Suppressor macrophage treated with lipopolysaccharide for 1 hour (primary cell): ENCODE results near the gene CSAD.
"Not testable (repeated sequence)": the region's sequence is repeated elsewhere in the genome, so short reads cannot be mapped to it uniquely, and the experiment has no call there.

ENCODE experiments used
- DNase-seq, 3 donors: peaks; one replicate each; pipeline ENCODE4 v3.0.0-alpha.2; 2020 to 2022

CSAD gene

DNA sequence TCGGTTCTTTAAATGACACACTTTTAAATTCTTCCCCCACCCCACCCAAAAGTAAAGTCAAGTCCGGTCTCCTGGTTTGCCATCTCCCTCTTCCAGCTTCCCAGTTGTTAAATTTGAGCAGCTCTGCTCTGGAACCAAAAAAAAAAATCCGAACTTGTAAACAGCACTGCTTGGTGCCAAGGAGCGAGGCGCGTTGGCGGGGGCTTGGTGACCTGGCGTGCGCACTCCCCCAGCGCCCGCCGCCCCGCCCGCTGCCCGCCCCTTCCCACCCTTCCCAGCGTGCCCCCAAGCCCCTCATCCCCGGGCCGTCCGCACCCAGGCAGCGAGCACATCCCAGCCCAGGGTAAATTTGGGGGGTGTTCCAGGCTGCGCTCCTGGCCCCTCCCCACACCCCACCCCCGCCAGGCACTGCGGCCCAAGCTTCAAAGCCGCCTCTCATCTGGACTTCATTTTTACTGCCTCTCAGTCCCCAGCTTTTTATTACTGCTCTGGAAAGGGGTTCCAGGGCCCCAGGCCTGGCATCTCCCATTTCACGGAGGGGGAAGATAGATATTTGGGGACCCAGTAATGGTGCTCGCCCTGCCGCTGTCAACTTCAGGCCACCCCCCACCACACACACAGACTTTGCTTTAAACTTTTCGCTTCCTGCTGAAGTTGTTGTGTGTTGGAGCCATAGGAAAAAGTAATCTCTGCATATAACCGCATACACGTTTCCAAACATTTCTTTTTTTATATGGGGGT is 38.0 kb upstream of the CSAD start:
- DNase-seq, result no peak

DNA sequence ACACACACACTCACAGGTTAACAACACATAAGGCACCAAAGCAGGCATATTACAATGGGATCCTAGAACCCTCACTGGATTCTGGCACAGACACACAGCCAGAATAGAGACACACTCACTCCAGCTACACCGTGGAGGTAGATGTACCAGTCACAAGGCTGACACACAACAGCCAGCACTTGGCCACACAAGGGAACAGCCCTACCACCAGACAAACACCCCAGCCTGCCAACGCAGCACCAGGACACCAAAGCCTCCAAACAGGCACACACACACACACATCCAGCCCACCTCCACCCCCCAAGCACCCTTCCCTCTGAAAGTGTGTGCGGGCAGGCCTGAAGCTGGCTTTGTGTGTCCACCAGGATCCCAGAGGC is 37.2 kb upstream of the CSAD start:
- peak in 1 of 3 donors; percentile 22 for DNase-seq

DNA sequence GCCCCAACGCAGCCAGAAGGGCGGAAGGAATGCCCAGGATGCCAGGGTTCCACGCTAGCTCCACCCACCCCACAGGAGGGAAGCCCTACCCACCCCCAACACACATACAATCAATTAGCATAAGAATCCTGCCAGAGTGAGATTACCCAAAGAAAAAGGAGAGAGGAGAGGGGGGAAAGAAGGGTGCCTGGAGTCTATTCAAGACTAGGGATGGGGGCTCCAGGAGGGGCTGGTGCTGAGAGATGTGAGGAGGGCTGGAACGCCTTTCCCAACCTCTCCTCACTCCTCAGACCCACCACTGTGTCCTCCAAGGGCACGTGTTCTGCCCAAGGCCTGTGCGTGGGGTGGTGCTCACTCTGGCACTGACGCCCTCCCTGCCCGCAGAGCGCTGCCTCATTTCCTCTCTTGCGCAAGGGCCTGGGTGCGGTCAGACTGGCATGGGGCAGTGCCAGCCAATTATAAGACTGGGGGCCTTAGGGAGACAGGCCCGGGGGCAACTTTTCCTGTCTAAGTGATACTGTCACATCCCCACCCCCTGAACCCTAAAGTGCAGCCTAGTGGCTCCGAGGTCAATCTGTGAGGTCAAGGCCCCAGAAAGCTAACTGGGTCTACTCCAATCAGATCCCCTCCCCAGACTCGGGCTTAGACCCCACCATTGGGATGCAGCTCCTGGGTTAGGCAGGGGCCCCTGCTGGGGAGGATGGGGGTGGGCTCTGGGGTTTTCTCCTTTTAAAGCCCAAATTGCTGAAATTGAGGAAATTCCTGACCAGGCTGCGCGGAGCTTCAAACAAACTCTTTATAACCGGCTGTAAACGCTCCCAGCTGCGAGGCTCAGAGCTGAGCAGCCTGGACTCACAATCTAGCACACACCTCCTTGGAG is 36.6 kb upstream of the CSAD start:
- DNase-seq, result peak; percentile 77 to 84 (median 82)

DNA sequence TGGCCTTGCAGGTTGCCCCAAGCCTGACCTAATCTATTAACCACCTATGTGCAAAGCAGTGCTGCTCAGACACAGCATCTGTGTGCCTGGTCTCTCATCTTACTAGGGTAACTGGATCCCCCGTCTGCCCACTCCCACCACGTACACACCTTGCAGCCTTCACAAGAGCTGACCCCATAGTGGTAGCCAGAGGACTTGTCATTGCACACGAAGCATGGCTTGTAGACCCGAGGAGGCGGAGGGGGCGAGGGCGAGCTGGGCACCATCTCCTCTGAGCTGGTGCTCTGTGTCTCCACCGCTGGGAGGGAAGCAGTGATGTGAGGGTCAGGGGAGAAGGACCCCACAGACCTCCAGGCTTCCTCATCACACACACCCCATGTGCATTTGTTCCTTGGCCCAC is 34.8 kb upstream of the CSAD start:
- no peak for DNase-seq

DNA sequence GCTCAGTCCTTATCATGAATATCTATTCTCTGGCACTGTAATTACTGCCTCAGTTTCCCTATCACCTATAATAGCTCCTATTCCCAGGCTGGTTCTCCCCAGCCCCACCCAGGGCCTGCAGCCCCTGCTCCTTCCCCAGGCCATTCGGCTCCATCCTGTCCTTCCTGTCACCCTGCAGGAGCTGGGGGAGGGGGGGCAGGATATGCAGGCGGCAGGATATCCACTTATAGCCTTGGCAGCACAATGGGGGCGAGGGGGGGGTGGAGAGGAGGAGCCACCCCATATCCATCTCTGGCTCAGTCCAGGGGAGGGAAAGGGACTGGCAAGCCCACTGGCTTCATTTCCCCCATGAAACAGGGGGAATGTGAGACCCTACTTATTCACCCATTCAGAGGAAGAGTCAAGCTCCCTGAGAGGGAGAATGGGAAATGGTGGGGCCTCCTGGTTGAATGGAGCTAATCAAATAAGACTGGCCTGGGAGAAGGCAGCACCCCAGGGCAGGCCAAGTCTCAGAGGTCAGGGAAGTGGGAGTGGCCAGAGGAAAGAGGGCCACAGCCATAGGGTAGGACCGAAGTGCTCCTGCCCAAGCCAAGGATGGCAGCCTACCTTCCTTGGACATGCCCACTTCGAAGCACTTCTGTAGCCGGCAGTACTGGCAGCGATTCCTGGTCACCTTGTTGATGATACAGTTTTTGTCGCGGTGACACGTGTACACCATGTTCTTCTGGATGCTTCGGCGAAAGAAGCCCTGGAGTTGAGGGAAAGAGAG is 34.1 kb upstream of the CSAD start:
- no peak for DNase-seq

DNA sequence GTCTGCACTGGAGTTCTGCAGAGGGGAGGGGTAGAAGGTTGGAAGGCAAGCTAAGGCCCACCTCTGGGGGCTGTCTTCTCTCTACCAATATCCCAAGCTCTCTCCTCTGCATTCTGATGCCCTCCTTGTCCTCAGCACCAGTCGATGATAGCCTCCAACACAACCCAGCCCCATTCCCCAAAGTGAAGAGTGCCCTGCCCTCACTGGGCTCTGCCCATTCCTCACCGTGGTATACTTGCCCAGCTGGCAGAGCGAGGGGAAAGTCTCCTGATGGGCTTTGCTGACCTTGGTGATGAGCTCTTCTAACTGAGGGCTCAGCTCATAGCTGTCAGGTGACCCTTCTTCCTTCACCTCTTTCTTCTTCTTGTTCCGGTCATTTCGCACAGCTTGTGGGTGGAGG is 33.5 kb upstream of the CSAD start:
- no peak for DNase-seq

DNA sequence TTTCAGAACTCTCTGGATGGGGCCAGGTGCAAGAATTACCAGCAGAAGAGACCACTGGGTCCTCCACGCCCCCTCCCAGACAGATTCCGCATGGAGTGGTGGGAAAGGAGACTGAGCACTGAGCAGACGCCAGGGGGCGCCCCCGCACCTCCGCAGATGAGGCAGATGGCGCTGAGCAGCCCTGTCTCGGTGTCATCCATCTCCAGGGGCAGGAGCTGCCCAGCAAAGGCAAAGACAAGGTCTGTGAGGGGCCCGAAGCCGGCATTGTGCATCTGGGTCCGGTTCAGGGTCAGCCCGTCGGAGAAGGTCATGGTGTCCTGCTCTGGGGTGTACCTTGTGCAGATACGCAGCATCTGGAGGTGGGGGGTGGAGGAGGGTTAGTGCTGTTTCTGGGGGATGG is 32.6 kb upstream of the CSAD start:
- peak; percentile 83 to 93 (median 87) for DNase-seq

DNA sequence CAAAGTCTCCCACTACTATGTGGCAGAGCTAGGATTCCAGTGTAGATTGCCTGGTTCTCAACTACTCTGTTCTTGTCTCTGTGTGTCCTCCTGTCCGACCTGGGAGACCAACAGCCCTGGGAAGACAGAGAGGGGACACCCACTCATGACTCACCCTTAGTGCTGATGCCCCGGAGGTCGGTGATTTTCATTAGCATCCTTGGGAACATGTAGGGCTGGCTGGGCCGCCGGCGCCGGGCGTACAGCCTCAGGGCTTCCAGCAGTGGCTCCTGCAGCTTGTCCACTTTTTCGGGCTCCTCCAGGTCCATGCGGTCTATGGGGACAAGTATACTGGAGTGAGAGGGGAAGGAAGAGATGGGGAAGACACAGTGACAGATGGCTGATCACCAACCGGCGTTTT is 32.2 kb upstream of the CSAD start:
- DNase-seq, result peak in 1 of 3 donors; percentile 21

DNA sequence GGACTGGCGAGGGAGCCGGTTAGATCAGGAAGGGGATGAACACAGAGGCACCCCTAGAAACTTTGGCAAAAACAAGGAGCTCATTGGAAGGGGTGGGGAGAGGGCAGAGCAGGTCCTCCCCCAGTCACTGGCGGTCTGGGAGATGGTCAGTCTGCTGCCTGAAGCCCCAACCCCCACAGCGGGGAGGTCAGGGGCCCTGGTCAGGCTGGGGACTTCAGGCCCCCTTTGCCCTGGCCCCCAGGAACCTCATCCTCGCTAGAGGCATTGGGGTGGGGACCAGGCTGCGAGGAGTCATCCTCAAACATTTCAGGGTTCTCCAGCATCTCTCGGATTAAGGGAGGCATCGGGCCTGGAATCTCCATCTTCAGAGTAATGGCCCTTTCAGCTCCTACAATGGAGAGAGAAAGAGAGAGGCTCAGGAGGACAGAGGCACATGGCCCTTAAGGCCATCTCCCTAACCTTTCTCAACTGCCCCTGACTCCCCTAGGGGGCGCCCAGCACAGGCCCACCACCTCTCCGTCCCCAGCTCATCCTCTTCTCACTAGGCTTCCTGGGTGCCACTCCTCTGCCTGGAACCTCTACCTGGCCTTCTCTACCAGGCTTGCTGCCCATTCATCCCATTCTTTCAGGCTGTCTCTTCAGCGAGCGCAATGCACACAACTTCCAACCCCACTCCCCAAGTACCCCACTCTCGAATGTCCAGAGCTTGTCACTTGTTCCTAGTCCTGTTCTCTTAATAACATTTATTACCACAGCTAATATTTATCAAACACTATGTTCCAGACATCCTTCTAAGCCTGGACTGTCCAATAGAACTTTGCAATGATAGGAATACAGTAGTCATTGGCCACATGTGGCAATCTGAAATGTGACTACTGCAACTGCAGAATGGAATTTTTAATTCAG is 31.0 kb upstream of the CSAD start:
- DNase-seq, result peak in 1 of 3 donors; percentile 50

DNA sequence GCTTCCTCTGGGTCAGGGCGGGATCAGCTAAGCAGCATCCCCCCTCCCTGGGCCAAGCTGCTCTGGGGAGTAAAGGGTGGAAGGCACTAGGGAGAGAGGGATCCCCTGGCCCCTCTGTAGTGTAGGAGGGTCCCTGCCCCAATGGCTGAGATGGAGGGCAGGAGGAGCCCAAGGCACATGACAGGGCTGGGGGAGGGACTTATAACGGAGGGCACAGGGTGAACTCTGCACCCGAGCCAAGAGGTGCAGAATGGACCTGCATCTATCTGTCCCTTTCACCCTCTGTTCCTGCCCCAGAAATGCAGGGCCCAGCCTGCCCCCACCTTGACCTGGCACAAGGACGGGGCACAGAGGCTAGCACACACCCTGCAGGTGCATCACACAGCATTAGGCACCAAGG is 30.1 kb upstream of the CSAD start:
- DNase-seq, result no peak

DNA sequence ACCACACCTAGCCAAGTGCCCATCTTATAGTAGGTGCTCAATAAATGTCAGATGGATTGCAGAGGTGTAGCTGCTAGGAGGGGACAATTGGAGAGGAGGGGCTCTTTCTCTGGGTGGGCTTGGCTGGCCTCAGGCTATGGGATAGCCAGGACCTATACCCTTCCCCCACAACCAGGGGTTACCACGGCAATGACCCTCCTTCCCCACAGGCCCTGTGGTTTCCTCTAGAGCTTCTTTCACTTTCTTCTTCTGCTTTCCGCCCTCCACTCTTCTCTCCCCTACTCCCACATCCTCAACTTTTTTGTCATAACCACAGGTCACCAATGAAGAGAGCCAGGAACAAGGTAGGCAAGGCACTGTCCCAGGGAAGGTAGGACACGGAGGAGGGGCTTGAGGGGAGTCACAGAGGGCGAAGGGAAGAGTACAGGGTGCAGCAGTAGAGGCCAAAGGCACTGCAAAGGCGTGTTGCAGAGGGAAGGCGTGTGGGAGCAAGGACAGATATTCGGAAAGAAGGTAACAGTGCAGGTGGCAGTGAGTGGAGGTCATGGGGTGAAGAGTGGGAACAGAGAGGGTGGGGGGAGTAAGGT is 28.2 kb upstream of the CSAD start:
- DNase-seq, result peak; percentile 59 to 69 (median 65)

DNA sequence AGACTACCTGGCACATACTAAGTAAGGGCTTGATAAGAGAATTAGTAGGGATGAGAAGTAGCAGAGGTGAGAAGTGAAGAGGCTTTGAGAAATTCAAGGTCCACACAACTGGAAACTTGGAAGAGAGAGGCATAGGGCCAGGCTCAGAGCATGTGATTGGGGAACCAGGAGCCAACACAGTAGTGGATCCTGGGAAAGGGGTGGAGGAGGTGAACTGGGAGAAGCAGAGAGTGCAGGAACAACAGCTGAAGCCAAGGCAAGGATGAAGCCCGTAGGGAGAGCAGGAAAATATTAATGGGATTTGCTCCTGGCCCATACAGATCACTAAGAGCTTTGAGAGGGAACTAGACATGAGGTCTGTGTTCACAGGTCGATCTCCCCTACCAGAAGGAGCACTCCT is 27.7 kb upstream of the CSAD start:
- DNase-seq, result no peak

DNA sequence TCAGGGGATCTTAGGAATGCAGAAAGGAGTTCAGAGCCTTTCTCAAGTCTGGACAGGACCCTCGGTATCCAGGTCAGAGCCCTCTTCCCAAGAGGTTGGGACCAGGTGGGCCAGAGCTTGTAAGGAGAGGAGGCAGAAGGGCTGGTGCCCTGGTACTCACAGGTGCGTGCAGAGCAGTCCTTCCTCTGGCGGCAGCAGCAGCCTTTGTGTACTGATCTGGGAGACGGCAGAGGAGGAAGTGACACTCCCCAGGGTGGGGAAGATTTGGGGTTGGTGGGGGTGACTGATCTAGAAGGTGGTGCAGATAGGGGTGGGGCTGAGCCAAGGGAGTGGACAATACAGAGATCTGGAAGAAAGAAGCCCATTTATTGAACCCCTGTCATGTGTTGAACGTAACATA is 26.3 kb upstream of the CSAD start, which contains the start of gene ITGB7:
Gene ITGB7, minus strand, starts transcription at position 210 of the 400 bp plus-strand sequence. CDS start 6,808 bp downstream, outside the sequence.
- peak; percentile 41 to 54 (median 48) for DNase-seq

DNA sequence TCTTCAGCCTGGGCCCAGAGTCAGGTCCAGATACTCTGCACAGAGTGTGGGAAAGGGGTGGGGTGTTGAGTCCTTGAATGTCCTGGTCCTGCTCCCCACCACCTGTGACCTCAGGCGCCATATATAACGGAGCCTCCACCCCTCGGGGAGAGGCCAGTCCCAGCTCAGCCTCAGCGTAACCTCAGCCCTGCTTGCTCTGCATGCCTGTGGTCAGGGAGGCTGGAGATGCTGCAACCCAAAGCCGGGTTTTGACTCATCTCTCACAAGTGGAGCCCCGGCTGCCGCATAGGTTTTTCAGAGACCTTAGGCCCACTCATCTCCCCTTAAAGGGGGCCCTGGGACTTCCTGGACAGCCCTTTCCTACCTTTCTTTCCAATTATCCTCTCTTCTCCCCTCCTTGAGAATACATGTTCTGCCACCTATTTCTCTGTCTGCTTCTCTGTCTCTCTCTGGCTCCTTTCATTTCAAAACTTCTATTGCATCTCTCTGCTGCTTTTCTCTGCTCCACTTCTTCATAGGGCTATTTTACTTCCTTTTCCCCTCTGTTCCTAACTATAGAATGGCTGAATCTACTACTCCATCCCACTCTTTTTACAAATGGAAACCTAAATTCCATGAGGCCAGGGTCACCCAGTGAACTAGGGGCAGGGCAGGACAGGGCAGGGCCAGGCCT is 25.2 kb upstream of the CSAD start:
- DNase-seq, result peak; percentile 78 to 84 (median 82)

DNA sequence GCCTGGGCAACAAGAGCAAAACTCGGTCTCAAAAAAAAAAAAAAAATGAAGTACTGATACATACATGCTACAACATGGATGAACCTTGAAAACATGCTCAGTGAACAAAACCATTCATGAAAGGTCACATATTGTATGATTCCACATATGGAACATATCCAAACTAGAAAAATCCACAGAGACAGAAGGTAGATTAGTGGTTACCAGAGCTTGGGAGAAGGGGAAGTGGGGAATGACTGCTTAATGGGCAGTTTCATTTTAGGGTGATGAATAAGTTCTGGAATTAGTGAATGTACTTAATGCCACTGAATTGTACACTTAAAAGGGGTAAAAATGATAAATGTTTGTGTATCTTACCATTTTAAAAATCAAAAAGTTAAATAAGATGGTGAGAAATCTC is 23.6 kb upstream of the CSAD start:
- peak; percentile 46 to 71 (median 64) for DNase-seq

DNA sequence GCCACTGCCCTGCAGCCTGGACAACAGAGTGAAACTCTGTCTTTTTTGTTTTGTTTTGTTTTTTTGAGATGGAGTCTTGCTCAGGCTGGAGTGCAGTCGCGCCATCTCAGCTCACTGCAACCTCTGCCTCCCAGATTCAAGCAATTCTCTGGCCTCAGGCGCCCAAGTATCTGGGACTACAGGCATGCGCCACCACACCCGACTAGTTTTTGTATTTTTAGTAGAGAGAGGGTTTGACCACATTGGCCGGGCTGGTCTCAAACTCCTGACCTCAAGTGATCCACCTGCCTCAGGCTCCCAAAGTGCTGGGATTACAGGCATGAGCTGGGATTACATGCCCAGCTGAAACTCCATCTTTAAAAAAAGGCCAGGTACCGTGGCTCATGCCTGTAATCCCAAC is 21.6 kb upstream of the CSAD start:
- DNase-seq, result not testable (repeated sequence)

DNA sequence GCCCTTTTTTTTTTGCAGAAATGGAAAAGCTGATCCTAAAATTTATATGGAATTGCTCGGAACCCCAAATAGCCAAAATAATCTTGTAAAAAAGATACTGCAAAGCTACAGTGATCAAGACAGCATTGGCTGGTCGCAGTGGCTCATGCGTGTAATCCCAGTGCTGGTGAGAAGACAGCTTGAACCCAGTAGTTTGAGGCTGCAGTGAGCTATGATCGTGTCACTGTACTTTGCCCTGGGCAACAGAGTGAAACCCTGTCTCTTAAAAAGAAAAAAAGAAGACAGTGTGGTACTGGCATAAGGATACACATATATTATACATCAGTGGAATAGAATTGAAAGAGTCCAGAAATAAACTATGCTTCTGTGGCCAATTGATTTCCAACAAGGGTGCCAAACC is 20.9 kb upstream of the CSAD start:
- no peak for DNase-seq

DNA sequence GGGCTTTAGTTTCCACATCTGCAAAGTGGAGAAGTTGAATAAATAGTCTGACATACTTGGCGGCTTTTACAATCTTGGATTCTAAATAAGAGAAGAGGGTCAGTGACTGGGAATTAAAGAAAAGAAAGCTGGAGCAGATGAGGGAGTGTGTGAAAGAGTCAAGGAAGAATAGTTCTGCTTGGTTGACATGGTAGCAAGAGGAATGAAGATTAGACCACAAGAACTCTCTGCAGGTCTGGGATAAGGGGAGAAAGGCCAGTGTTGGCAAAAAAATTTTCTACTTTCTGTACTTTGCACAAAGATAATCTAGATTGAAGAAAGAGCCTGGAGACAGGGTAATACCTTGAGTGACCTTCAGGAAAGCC is 20.4 kb upstream of the CSAD start:
- no peak for DNase-seq

DNA sequence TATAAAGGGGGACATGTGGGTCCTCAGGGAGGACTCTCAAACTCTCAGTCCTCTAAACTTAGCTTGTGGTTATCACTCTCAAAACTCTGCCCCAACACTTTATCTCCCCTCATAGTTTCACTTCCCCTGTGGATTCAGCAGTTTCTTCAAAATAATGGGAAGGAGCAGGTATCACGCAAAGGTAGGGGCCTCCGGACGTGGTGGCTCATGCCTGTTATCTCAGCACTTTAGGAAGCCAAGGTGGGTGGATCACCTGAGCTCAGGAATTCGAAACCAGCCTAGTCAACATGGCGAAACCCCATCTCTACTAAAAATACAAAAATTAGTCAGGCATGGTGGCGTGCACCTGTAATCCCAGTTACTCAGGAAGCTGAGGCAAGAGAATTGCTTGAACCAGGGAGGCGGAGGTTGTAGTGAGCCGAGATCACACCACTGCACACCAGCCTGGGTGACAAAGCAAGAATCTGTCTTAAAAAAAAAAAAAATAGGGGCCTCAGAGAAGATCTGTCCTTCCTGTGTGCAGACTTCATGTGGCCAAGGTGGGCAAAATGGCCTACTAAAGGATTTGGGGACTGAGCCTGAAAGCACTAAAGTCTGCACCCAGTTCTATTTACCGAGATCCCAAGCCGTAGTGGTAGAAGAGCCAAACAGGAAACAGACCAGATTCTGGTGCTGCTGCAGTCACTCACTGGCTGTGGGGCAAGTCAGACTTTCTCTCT is 19.9 kb upstream of the CSAD start:
- DNase-seq, result peak; percentile 43 to 58 (median 49)

DNA sequence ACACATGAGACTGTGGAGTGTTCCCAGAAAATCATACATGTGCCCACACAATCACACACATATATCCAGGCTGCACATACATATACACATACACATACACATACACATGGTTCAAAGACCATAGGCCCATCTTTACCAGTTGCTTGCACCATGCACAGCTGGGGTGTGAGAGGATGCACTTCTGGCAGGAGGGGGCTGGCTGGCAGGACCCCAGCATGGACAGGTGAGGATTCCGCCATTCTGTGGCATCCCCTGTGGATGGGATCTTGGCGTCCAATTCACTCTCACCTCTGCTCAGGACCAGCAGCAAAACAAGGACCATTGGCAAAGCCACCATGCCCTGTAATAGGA is 19.4 kb upstream of the CSAD start:
- DNase-seq, result no peak

DNA sequence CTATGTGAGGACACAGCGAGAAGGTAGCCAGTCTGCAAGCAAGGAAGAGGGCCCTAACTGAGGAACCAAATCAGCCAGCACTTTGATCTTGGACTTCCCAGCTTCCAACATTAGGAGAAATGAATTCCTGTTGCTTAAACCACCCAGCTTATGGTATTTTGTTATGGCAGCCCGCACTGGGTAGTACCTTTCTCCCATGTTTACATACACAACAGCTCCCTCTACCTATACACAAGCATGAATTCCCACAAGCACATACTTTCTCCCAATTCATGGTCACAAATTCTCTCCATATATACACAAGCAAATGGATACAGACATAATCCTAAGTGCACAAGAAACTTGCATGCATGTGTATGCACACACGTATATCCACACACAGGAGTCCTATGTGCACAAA is 19.0 kb upstream of the CSAD start:
- DNase-seq, result no peak
